ENCODE data around the gene DIAPH3.

GRCh38 chr13:59963827-59964226 is 199.9 kb downstream of the DIAPH3 start:
- TF ChIP-seq CTCF (IDR thresholded peaks at IDR 0.05) (no peak), EP300 (IDR thresholded peaks at IDR 0.05) (no peak), POLR2A (IDR thresholded peaks at IDR 0.05) (no peak)
